Placental epithelial cell (primary cell): ENCODE measurements around the gene MIS12. TPM values are rescaled to one million over a fixed set of nuclear protein-coding genes. Genes with fewer than 3 reads are reported as not detected.

Experiments used
- total RNA-seq: library from RNA; depleted of rRNA; stranded (reverse); fragments of >200 nt; gene quantifications from 2 replicates; pipeline ENCODE4 v1.2.3, GENCODE V29; 2012

Gene MIS12, protein sequence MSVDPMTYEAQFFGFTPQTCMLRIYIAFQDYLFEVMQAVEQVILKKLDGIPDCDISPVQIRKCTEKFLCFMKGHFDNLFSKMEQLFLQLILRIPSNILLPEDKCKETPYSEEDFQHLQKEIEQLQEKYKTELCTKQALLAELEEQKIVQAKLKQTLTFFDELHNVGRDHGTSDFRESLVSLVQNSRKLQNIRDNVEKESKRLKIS
- total RNA-seq: 12.0 and 14.9 TPM in 2 replicates

GRCh38 chr17:5486206-5487124 lies at the start of gene MIS12:
TSS of gene MIS12 (plus strand) at chr17:5486566. CDS start at chr17:5488863, 2,297 bp downstream.

GRCh38 chr17:5438716-5439445 lies 47.5 kb upstream of the MIS12 start, which contains the start of gene C1QBP:
TSS of gene C1QBP (minus strand) at chr17:5439155. CDS start at chr17:5439073, 82 bp downstream.

DNA sequence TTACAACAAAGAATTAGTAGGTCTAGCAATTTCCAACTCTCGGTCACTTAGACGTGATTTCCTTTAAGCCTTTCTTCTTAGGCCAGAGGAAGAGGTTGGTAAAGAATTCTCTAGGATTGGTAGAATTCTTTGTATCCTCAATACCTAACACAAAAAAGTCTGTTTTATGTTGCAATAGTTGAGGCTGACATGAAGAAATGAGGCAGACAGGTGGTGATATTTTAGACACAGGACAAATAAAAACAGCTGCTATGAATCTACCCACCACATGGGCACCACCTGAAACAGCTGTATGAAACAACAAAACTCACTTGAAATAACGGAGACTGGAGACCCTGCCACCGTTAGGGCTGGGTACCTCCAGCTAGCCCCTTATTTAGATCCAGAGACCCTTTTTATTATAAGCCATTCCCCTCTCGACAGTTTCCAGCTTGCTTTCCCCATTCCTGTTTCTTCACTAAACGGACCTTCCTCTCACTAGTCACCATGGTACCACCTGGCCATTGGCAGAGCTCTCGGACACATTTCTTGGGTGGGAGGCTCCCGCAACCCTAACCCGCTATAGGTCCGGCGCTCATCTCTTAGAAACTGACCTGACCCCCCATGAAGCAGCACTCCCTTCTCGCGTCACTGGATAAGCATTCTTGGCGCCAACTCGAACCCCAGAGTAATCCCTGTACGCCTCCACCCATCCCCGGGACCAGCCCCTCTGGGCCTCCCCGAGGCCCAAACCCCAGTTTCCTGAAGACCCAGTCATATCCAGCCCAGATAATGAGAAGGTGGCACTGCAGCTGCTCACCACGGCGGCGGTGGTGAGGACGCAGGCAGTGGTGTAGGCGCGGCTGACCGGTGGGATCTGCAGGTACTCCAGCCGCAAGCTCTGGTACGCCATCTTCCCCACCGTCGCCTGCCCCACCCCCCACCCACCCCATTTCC lies 828 bp upstream of the MIS12 start, which contains the start of gene DERL2:
Gene DERL2, minus strand, starts transcription at position 909 of the 936 bp plus-strand sequence. Its CDS starts 17 bp downstream, at position 892.

Other genes with a start within 250 kb of the MIS12 start
- gene RABEP1, start 204.3 kb upstream of the MIS12 start, total RNA-seq: 29.8 and 36.2 TPM in 2 replicates
- 49.9 and 58.0 TPM in 2 replicates for gene NUP88, start 66.9 kb upstream of the MIS12 start, total RNA-seq
- 26.6 and 30.6 TPM in 2 replicates for gene RPAIN, start 66.4 kb upstream of the MIS12 start, total RNA-seq
- 69.1 and 144 TPM in 2 replicates for gene C1QBP, start 47.4 kb upstream of the MIS12 start, total RNA-seq
- gene DHX33, start 17.6 kb upstream of the MIS12 start, total RNA-seq: 12.6 and 16.6 TPM in 2 replicates
- gene DERL2, start 388 bp upstream of the MIS12 start, total RNA-seq: 29.1 and 37.1 TPM in 2 replicates
- gene NLRP1, start 97.9 kb downstream of the MIS12 start, total RNA-seq: 2.9 and 8.6 TPM in 2 replicates